ENCODE data around the gene HOTAIR. TPM values are rescaled to one million over a fixed set of nuclear protein-coding genes. Genes with fewer than 3 reads are reported as not detected.

HOTAIR gene
- total RNA-seq, 4 donors from 2014 or later, result 4.9 to 14.9 (median 9.7) TPM

DNA sequence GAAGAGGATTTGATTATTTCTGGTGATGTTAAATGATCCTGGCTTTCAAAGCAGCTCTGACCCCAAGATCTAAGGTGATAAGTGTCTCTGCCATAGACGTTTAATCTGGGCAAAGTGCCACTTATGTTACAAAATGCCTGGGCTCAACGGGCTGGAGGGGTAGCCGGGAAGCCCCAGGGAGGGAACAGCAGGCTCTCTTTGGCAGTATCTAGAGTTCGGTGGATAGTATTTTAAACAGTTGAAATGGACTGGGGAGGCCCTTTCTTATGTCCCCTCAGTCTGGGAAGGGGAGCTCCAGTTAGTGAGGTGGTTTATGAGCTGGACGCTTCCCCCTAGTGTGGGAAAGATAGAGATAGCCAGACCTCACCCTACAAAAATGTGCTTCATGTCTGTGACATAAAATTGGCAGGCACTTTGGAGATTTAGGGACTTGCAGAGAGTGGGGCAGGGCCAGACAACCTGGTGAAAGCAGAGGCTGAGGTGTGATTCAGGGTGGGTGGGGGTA lies 7.3 kb downstream of the HOTAIR start:
- WGBS, 2 donors, result 19 to 25% methylated on average over 5 of the region's 5 CpGs
- no peak for DNase-seq (ENCODE audit: low spot score in 2 of 2)
- intact Hi-C loops (cut with DNase I; ENCODE audit: low total_unique reads), result no loop called here
- no peak overlapping the region for H3K4me3 ChIP-seq (ENCODE audit: low read depth, poor library complexity, severe bottlenecking)
- TF ChIP-seq POLR2A (IDR thresholded peaks at IDR 0.05), result no peak
- TF ChIP-seq, protein P1, sequence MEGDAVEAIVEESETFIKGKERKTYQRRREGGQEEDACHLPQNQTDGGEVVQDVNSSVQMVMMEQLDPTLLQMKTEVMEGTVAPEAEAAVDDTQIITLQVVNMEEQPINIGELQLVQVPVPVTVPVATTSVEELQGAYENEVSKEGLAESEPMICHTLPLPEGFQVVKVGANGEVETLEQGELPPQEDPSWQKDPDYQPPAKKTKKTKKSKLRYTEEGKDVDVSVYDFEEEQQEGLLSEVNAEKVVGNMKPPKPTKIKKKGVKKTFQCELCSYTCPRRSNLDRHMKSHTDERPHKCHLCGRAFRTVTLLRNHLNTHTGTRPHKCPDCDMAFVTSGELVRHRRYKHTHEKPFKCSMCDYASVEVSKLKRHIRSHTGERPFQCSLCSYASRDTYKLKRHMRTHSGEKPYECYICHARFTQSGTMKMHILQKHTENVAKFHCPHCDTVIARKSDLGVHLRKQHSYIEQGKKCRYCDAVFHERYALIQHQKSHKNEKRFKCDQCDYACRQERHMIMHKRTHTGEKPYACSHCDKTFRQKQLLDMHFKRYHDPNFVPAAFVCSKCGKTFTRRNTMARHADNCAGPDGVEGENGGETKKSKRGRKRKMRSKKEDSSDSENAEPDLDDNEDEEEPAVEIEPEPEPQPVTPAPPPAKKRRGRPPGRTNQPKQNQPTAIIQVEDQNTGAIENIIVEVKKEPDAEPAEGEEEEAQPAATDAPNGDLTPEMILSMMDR (IDR thresholded peaks at IDR 0.05), result no peak

DNA sequence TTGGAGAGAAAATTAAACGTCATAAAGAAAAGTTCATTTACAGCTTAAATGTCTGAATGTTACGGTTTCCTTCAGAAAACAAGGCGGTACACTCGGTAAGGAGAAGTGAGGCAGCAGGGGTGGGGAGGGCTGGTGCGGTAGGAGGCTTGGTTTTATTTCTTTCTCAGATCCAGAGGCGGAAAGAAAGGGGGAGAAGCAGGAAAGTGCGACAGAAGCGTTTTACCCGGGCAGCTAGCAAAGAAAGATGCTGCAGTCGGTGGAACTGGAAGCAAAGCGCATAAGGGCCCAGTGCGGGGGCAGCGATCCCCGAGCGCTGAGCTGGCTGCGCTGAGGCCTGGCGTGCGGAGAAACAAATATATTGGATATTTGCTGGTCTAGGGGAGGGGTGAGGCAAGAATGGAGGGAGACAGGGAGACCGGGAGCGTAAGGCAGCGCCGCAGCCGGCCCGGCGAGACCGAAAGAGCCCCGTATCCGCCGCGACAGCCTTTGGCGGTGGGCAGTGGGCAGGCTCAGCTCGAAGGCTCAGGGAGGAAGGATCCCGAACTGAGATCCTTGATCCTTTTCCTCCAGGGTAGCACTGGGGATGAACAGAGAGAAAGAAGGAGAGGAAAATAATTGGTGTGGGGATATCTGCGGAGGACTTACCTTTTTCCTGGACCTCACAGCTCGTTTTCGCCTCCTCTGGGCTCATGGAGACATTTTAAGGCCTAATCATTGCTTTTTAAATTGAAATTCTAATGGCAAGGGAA lies 8.2 kb downstream of the HOTAIR start:
- TF ChIP-seq, protein P1 (IDR thresholded peaks at IDR 0.05), result no peak
- no peak for DNase-seq (ENCODE audit: low spot score in 2 of 2)
- H3K4me3 ChIP-seq (ENCODE audit: low read depth, poor library complexity, severe bottlenecking), result peak overlapping the region; percentile 7
- intact Hi-C loops (cut with DNase I; ENCODE audit: low total_unique reads), result no loop called here
- WGBS, 2 donors, result 57 to 63% methylated on average over 36 of the region's 36 CpGs

DNA sequence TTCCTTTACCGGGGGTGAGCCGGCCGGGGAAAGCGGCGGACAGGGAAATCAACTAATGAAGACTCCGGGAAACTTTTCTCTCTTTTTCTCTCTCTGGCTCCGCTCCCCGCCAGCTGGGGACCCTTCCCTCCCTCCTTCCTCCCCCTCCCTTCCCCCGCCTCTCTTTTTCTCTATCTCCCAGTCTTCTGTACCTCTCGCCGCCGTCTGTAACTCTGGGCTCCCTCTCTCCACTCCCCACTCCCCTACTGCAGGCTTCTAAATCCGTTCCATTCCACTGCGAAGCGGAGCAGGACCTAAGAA lies 8.7 kb downstream of the HOTAIR start:
- 38 to 57% methylated on average over 15 of the region's 15 CpGs for WGBS, 2 donors
- intact Hi-C loops (cut with DNase I; ENCODE audit: low total_unique reads), result no loop called here
- no peak for DNase-seq (ENCODE audit: low spot score in 2 of 2)
- TF ChIP-seq, protein P1 (IDR thresholded peaks at IDR 0.05), result no peak
- TF ChIP-seq POLR2A (IDR thresholded peaks at IDR 0.05), result no peak
- peak overlapping the region; percentile 7 for H3K4me3 ChIP-seq (ENCODE audit: low read depth, poor library complexity, severe bottlenecking)

DNA sequence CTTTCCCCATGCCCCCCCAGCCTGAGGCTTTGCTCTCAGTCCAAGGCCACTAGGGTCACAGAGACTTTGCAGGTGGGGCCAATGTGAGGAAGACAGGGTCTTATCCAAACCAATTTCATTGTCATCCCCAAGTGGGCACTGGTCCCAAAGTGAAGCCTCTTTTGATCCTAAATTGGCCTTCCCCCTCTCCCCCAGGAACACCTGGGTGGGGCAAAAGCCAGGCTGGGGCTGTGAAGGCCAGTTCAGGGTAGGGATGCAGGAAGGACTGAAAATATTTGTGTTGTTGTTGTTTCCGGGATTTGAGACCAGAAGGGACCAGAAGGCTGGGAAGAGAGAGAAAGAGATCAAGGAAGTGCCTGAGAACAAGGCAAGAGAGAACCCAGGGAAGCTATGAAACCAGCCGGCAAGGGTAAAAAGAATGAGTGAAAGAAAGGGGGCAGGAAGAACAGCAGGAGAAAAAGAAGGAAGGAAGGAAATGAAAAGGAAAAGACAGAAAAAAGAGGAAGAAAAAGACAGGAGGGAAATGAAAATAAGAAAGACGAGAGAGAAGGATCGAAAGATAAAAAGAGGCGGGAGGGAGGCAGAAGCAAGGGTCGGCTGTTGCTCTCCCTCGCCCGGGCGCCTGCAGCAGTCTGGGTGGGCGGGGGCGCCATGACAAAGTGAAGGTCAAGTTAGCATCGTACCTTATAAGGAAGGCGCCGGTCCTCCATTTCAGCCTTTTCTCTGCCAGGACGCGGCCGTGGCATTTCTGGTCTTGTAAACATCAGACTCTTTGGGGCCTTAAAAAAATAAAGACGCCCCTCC lies 9.3 kb downstream of the HOTAIR start:
- 41 to 60% methylated on average over 18 of the region's 18 CpGs for WGBS, 2 donors
- intact Hi-C loops (cut with DNase I; ENCODE audit: low total_unique reads), result no loop called here
- TF ChIP-seq, protein P1 (IDR thresholded peaks at IDR 0.05), result no peak
- no peak for TF ChIP-seq POLR2A (IDR thresholded peaks at IDR 0.05)
- peak in 1 of 2 donors; percentile 71 for DNase-seq (ENCODE audit: low spot score in 2 of 2)
- H3K4me3 ChIP-seq (ENCODE audit: low read depth, poor library complexity, severe bottlenecking), result no peak overlapping the region

DNA sequence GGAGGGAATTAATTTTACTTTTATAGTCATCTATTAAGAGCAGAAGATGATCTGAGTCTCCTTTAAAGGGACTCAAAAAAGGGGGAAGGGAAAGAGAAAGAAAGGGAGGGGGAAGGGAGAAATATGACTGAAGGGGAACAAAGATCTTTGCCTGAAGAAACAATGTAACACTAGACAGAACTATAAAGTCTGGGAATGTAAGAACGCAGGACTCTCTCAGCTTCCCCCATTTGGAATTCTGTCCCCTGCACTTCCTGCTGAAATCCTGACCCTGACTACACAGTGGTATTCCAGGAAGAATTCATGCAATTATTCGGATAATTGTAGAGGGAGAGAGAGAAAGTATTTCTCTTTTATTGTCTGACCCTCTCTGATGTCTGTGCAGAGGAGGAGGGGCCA lies 10.4 kb downstream of the HOTAIR start:
- no peak for DNase-seq (ENCODE audit: low spot score in 2 of 2)
- intact Hi-C loops (cut with DNase I; ENCODE audit: low total_unique reads), result no loop called here
- H3K4me3 ChIP-seq (ENCODE audit: low read depth, poor library complexity, severe bottlenecking), result no peak overlapping the region
- TF ChIP-seq, protein P1 (IDR thresholded peaks at IDR 0.05), result no peak
- no peak for TF ChIP-seq POLR2A (IDR thresholded peaks at IDR 0.05)
- WGBS, 2 donors, result 60 to 63% methylated on average over 2 of the region's 2 CpGs
